GM18868 (cell line): ENCODE results near the gene PCDH15.

Experiments used
- ATAC-seq: cut with Tn5 transposase; IDR thresholded peaks from one replicate; pipeline ENCODE4 v1.9.1; 2021; ENCODE audit warnings: mild to moderate bottlenecking, moderate library complexity; ENCODE audit not compliant: unreplicated experiment

PCDH15 gene

DNA sequence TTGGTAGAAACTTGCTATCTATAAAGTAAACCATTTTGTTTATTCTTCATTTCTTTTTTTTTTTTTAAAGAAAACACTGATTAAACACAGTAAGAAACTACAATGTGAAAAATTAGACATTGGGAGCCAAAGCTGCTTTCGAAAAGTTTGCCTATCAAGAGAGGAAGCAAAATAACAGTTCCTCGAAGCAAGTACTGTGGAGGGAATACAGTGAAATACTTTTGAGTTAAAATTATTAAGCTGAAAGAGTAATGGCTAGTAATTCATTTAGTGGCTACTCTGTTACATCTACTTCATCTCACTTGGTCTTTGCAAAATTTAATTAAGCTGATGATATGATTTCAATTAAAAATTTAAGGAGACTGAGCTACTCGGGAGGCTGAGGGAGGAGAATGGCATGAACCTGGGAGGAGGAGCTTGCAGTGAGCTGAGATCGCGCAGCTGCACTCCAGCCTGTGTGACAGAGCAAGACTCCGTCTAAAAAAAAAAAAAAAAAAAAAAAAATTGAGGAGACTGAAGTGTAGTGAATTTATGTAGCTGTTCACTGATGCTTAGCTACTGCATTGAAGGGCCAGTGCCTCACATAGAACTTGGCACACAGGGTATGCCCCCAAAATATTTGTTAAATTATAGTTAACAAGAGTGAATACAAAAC lies 1046.3 kb downstream of the PCDH15 start:
- ATAC-seq = no peak
